K562 (cell line): ENCODE measurements around the gene MTFMT. TPM values are rescaled to one million over a fixed set of nuclear protein-coding genes. Genes with fewer than 3 reads are reported as not detected.

Experiments used
- ARNT ChIP-seq, 2 experiments: fragments of 450-650 bp; IDR thresholded peaks; 2 replicates each; pipeline ENCODE4 v1.6.1; 2016; ENCODE audit warnings: mild to moderate bottlenecking in 1 of 2
- ATF3 ChIP-seq, 2 experiments: fragments of 450-650 bp in 1 of 2; sonication (generic) in 1 of 2; formaldehyde crosslinking in 1 of 2; IDR thresholded peaks in 1 of 2; conservative IDR thresholded peaks in 1 of 2; 2 replicates each; pipeline versions ENCODE4 v1.6.1 to v1.8.1; 2016 to 2023; ENCODE audit warnings: mild to moderate bottlenecking in 2 of 2, moderate library complexity in 2 of 2, inconsistent platforms in 1 of 2, missing genetic modification reagents in 1 of 2
- CC2D1A ChIP-seq: fragments of 450-650 bp; IDR thresholded peaks from 2 replicates; pipeline ENCODE4 v1.6.1; 2017; ENCODE audit warnings: mild to moderate bottlenecking
- EHMT2 ChIP-seq: fragments of 450-650 bp; IDR thresholded peaks from 2 replicates; pipeline ENCODE4 v1.6.1; 2018; ENCODE audit warnings: antibody characterized with exemption
- GABPB1 ChIP-seq: sonication (generic); formaldehyde crosslinking; IDR thresholded peaks from 2 replicates; pipeline ENCODE4 v1.8.0; 2022; ENCODE audit warnings: mild to moderate bottlenecking, missing genetic modification reagents
- KDM1A ChIP-seq, 2 experiments: fragments of 450-650 bp; IDR thresholded peaks; 2 replicates each; pipeline ENCODE4 v1.6.1; 2016; ENCODE audit warnings: mild to moderate bottlenecking in 2 of 2
- MBD1 ChIP-seq: fragments of 250-450 bp; sonication (Bioruptor Pico); IDR thresholded peaks from 2 replicates; pipeline ENCODE4 v1.8.0; 2022; ENCODE audit warnings: inconsistent platforms
- MTA3 ChIP-seq: fragments of 450-650 bp; formaldehyde crosslinking; IDR thresholded peaks from 2 replicates; pipeline ENCODE4 v1.6.1; 2017; ENCODE audit warnings: mild to moderate bottlenecking, borderline replicate concordance
- NFATC3 ChIP-seq: fragments of 450-650 bp; IDR thresholded peaks from 2 replicates; pipeline ENCODE4 v1.6.1; 2017; ENCODE audit warnings: mild to moderate bottlenecking
- PHB ChIP-seq: fragments of 250-450 bp; sonication (Bioruptor Pico); IDR thresholded peaks from 2 replicates; pipeline ENCODE4 v1.5.0; 2021
- SNAPC5 ChIP-seq: fragments of 250-450 bp; sonication (Bioruptor Pico); IDR thresholded peaks from 2 replicates; pipeline ENCODE4 v1.8.0; 2021; ENCODE audit warnings: moderate library complexity, mild to moderate bottlenecking, inconsistent platforms
- SP1 ChIP-seq: sonication (generic); formaldehyde crosslinking; IDR thresholded peaks from 2 replicates; pipeline ENCODE4 v1.8.1; 2022; ENCODE audit warnings: mild to moderate bottlenecking, missing genetic modification reagents
- TBL1XR1 ChIP-seq, 2 experiments: IDR thresholded peaks; 2 replicates each; pipeline ENCODE4 v1.6.1; 2012; ENCODE audit warnings: improper control_type of control experiment in 2 of 2, low read length in 2 of 2, mild to moderate bottlenecking in 1 of 2
- TCF7 ChIP-seq: sonication (generic); IDR thresholded peaks from 2 replicates; pipeline ENCODE4 v1.6.1; 2016; ENCODE audit warnings: antibody characterized with exemption, borderline replicate concordance
- TFAP4 ChIP-seq: sonication (generic); formaldehyde crosslinking; IDR thresholded peaks from 2 replicates; pipeline ENCODE4 v1.8.0; 2022; ENCODE audit warnings: missing genetic modification reagents, mild to moderate bottlenecking, moderate library complexity, borderline replicate concordance
- TRIM28 ChIP-seq: fragments of 450-650 bp; IDR thresholded peaks from 2 replicates; pipeline ENCODE4 v1.6.1; 2017
- ZKSCAN3 ChIP-seq: fragments of 250-450 bp; sonication (Bioruptor Pico); IDR thresholded peaks from 2 replicates; pipeline ENCODE4 v1.4.0; 2020
- ZNF23 ChIP-seq: fragments of 250-450 bp; sonication (Bioruptor Pico); IDR thresholded peaks from 2 replicates; pipeline ENCODE4 v1.4.0; 2020; ENCODE audit warnings: mild to moderate bottlenecking
- ZNF740 ChIP-seq, 3 experiments: fragments of 200-800 bp in 1 of 3; sonication (Bioruptor generic) in 1 of 3; sonication (generic) in 1 of 3; formaldehyde crosslinking in 1 of 3; IDR thresholded peaks; 2 replicates each; pipeline versions ENCODE4 v1.6.1 to v1.8.0; 2016 to 2022; ENCODE audit warnings: mild to moderate bottlenecking in 2 of 3, missing compliant biosample characterization in 2 of 3, missing genetic modification characterization in 2 of 3, missing genetic modification reagents in 1 of 3
- polyA plus RNA-seq, 8 experiments: library from polyadenylated mRNA; depleted of rRNA in 4 of 8; stranded (reverse) in 5 of 8; unstranded in 3 of 8; fragments of >200 nt; fragmentation: Nextera tagmentation in 2 of 8; fragmentation: Illumina TruSeq in 1 of 8; extraction: Ambion mirVana in 2 of 8; extraction: Trizol in 1 of 8; gene quantifications; 2 replicates each; pipeline versions ENCODE4 v1.2.1 to v1.2.3, GENCODE V29; 2011 to 2014; ENCODE audit warnings: inconsistent platforms in 1 of 8, missing spikeins in 1 of 8
- total RNA-seq, 7 experiments: library from RNA; depleted of rRNA in 6 of 7; stranded (reverse); fragments of >200 nt in 6 of 7; fragmentation: Illumina TruSeq in 2 of 7; extraction: Trizol in 2 of 7; gene quantifications; 2 replicates each; pipeline versions ENCODE4 v1.2.1 to v1.2.3, GENCODE V29; 2011 to 2021; ENCODE audit warnings: low replicate concordance in 1 of 7

MTFMT gene
- total and polyA plus RNA-seq, 9 of the 15 experiments (the other 6 are each of a cell fraction or from before 2014, with no cell fraction given) = 1.4 to 31.1 (median 16.2) TPM

- TF ChIP-seq MBD1 (no peak), CC2D1A (no peak), GABPB1 (CRISPR knock-in tag) (0 out of 2 replicates have a peak, but pooled peaks have one; percentile 1), ARNT (IDR thresholded peaks at IDR 0.05) (0 out of 4 replicates have a peak, but pooled peaks of 1 of the 2 experiments have one; percentile 44), MTA3 (no peak), TFAP4 (no peak), ZNF740 (CRISPR knock-in tag; IDR thresholded peaks at IDR 0.05) (no peak), ZNF740 (tag; IDR thresholded peaks at IDR 0.05) (no peak), NFATC3 (no peak), ATF3 (IDR thresholded peaks at IDR 0.05) (no peak), ATF3 (CRISPR knock-in tag; conservative IDR thresholded peaks at IDR 0.05) (0 out of 2 replicates have a peak, but pooled peaks have one; percentile 33), TBL1XR1 (IDR thresholded peaks at IDR 0.05; ENCODE audit: low read length in 2 of 2) (no peak), EHMT2 (no peak), ZKSCAN3 (no peak), KDM1A (IDR thresholded peaks at IDR 0.05) (no peak), TCF7 (no peak), PHB (CRISPR knock-in tag) (no peak), TRIM28 (0 out of 2 replicates have a peak, but pooled peaks have one; percentile 24), ZNF23 (CRISPR knock-in tag) (no peak), SNAPC5 (CRISPR knock-in tag) (no peak), SP1 (CRISPR knock-in tag) (no peak)
These were observed 39.3 kb downstream of the MTFMT start (continued) for GRCh38 chr15:64990168-64990470.
